Stimulated activated CD8-positive, alpha-beta memory T cell treated with anti-CD3 and anti-CD28 coated beads, Interleukin-12 subunit alpha, Interleukin-12 subunit beta, amount 100 ng/mL, for 24 hours (primary cell): Measurements from ENCODE around the gene SEC14L5.
"Not testable (repeated sequence)": the region's sequence is repeated elsewhere in the genome, so short reads cannot be mapped to it uniquely, and the experiment has no call there.

Experiments
- DNase-seq: peaks from one replicate; pipeline ENCODE4 v3.0.0-alpha.2; 2020; ENCODE audit errors: extremely low read depth

SEC14L5 gene

DNA sequence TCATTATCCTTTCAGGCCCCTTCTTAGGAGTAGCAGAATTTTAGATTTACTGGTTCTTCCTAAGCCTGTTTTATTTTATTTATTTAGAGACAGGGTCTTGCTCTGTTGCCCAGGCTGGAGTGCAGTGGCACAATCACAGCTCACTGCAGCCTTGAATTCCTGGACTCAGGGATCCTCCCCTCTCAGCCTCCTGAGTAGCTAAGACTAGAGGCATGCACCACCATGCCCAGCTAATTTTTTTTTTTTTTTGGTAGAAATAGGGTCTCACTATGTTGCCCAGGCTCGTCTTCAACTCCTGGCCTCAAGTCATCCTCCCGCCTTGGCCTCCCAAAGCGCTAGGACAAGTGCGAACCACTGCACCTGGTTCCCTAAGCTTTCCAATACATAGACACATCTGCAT, 28.5 kb upstream of the SEC14L5 start:
- not testable (repeated sequence) for DNase-seq

- DNase-seq: no peak
Measured at GRCh38 chr16:4931381-4931780, 26.7 kb upstream of the SEC14L5 start.

DNA sequence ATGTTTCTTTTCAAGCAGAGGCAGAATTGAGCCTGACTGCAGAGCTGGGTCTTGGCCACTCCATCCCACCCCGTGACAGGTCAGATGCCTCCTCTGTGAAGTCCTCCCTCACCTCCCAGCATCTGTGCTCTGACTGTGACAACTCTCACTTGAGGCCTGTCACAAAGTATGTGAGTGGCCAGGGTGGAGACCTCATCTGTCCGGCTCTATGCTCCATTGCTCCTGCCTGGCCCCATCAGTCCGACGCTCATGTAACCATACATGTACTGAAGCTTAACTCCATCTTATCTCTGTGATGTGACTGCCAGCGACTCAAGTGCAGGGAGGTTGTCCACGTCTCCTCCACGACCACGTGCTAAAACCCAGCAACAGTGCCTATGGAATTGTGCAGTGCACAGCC, 24.7 kb upstream of the SEC14L5 start:
- no peak for DNase-seq

DNA sequence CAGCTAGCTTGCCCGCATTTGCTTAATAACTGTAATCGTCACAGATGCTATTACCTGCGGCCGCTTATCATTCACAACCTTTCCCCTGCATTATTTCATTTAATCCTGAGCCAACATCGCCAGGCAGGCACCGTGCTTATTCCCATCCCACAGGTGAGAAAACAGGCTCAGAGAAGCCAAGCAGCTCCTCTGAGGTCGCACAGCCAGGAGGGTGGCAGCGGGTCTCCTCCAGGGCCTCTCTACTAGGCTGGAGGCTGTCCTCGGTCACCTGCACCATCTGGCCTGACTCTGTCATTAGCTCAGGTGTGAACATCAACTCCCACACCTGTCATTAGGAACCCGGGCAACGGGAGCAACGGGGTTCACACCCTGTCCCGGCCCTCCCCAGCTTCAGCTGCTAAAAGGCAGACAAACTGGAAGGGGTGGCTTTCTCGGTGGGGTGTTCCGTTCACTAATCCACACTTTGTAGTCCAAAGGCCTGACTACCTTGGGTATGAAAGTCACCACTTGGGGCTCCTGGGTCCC, 24.2 kb upstream of the SEC14L5 start:
- no peak for DNase-seq

DNA sequence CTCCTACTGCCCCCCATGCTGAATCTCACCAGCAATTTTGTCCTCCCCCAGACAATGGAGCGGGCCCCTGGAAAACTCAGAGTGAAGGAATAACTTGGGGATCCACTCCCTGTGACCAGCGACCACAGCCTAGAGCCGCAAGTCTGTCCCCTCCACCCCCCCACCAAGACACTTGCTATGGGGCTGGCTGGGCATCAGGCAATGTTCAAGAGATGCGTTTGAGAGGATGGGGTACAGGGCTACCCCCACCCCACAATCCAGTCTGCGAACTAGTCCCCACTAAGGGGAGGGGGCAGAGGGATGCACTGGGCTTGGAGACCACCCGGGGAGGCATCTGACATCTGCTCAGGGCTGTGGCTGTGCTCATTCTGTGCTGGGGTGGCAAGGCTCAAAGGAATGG, 23.5 kb upstream of the SEC14L5 start:
- DNase-seq: no peak

DNA sequence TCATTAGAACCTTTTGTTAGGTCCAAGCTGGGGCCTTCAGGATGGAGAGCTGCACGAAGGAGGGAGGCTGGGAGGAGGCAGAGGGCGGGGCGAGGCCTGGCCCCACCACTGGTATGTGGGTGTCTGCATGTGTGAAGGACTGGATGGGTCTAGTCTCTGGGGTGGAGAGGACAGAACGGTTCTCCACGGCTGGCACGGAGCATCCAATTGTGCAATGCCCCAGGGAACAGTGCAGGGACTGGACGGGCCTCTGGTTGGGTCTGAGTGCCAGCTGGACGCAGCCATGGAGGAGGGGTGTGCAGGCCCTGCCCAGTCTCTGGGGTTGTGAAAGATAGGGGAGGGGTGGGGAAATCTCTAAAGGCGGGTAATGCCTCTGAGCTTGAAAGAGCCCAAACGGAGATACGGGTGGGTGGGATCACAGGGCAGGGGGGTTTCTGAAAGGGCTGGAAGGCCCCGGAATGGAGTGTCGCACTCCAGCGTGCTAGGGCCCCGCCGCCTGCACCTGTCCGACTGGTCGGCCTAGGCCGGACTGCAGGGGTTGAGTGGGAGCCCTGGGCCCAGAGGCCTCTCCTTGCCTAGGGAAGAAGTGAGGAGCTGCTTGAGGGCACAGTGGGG, 22.8 kb upstream of the SEC14L5 start:
- DNase-seq: no peak

DNA sequence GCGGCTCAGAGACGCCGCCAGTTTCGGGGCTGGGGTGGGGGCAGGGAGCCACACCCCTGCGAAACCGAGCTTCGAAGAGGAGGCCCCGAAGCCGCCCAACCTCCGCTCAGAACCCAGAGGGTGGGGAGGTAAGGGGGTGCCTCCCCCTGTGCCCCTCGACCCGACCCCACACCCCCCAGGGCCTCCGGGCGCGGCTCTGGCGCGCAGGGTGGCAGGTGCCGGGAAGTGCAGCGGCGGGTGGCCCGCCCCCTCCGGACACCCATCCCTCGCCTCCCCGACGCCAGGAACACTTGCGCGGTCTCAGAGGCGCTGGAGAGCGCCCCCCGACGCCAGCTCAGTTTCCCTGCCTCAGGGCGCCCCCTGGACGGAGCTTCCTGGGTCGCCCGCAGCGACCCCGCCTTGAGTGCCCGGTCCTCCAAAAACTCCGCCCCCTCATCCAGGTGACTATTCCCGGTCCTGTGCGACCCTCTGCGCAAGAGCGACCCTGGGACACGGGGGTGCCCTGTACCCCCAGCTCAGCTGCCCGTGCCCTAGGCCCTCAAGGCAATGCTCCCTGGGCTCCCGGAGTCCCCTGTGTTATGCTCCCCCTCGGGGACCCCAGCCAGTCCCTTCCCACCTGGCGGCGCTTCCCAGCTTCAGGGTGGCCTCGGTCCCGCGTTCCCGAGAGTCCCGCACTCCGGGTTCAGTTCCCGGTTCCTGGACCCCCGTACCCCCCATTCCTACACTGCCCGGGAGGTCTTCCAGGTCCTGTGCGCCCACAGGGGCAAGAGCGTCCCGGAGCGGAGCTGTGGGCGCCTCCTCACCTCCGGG, 21.7 kb upstream of the SEC14L5 start:
- no peak for DNase-seq

- no peak for DNase-seq
Measured at GRCh38 chr16:4936991-4937781, 20.9 kb upstream of the SEC14L5 start, which contains the start of gene PPL. Gene PPL, minus strand, starts transcription at chr16:4937148. Its CDS starts 103 bp downstream, at chr16:4937045.

- DNase-seq: no peak
Measured at GRCh38 chr16:4937782-4938682, 20.1 kb upstream of the SEC14L5 start.

DNA sequence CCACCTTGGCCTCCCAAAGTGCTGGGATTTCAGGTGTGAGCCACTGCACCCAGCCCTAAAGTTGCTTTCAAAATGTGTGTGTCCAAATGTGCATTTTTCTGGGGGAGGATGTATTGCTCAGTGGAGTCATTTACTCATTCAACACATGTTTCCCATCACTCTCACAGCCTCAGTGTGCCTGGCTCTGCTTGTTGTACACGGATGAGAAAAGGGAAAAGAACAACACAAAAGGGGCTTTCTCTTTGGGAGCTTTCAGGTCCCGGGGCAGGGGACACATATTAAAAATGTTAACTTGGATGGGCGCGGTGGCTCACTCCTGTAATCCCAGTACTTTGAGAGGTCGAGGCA, 19.5 kb upstream of the SEC14L5 start:
- DNase-seq: no peak

DNA sequence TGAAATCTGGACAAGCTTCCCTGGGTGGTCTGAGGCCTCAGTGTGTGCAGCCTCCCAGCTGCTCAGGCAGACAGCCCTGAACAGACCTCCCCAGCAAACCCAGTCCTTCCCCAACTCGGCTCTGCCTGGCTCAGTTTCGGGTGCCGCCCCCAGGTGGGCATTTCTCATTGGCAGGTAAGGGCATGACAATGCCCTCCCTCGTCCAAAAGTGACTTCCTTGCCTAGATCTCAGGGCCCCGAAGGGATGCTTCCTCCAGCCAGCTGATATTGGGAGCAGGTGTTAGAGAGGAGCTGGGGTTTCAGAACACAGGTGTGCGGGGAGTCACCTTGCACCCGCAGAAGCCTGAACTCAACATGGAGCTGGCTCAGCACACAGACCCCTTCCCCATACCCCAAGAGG, 17.4 kb upstream of the SEC14L5 start:
- no peak for DNase-seq

GRCh38 chr16:4942481-4942880, 15.6 kb upstream of the SEC14L5 start:
- no peak for DNase-seq

DNA sequence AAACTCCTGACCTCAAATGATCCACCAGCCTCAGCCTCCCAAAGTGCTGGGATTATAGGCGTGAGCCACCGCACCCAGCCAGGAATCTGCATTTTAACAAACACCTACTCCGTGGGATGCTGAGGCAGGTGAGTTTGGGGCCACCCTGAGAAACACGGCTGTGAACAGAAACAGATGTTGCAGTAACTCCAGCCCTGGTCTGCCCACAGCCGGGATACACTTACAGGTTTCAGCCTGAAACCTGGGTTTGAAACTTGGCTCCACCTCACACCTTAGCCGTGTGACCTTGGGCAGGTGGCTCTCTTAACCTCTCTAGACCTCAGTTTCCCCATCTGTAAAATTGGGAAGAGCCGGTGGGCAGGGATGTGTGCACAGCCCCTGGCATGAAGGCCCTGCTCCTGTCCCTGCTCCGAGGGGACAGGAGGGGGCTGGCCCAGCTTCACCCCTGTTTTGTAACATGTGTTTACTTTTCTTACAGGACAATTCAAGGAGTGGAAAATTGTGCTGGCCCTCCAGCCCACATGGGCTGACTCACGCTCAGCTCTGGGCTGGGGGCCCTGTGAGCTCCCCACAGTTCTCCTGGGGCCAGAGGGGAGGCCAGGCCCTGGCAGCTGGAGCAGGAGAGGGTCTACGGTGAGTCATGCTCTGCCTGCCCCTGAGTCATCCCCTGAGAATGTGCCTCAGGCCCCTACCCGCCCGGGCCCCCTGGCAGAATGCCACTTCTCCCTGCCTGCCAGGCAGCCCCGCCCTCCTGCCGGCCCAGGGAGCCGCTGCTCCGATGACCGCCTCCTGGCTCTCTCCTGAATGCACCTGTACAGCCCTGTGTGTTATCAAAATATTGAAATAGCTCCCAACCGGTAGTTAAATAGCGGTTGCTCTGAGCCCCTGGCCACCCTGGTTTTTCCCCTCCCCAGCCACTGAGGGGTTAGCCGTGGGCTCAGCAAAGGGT, 13.5 kb upstream of the SEC14L5 start:
- DNase-seq: no peak

DNA sequence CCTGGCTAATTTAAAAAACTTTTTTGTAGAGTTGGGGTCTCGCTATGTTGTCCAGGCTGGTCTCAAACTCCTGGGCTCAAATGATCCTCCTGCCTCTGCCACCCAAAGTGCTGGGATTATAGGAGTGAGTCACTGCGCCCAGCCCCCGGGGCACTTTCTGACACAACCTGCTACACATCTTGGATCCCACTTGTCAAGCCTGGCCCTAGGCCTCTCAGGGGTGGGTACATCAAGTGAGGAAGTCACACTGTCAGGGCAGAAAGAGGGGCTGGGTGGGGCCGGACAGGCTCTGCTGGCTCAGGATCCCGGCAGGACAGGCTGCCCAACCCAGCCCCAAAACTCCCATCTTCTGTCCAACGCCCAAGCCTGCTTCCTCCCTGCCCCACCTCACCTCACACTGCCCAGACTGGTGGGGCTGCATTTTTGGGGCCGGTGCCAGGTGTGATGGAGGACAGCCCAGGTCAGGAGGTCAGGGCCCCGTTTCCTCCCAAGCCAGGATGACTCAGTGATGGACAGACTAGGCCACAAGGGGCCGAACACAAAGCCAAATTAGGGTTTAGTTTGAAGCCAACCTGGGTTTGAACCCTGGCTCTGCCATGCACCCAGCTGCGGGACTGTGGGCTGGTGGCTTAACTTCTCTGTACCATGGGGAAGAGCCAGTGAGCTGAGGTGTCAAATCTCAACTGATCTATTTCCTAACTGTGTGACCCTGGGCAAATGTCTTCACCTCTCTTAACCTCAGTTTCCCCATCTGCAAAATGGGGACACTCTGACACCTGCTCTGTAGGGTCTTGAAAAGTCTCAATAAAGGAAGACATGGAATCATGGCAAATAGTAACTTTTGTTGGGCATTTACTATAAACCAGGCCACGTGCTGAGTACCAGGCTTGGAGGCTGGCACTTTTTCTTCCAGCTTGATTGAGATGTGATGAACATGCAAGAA, 12.3 kb upstream of the SEC14L5 start:
- DNase-seq: no peak

- no peak for DNase-seq
Measured at GRCh38 chr16:4946917-4947316, 11.2 kb upstream of the SEC14L5 start.

GRCh38 chr16:4947722-4948503, 10.2 kb upstream of the SEC14L5 start:
- no peak for DNase-seq

DNA sequence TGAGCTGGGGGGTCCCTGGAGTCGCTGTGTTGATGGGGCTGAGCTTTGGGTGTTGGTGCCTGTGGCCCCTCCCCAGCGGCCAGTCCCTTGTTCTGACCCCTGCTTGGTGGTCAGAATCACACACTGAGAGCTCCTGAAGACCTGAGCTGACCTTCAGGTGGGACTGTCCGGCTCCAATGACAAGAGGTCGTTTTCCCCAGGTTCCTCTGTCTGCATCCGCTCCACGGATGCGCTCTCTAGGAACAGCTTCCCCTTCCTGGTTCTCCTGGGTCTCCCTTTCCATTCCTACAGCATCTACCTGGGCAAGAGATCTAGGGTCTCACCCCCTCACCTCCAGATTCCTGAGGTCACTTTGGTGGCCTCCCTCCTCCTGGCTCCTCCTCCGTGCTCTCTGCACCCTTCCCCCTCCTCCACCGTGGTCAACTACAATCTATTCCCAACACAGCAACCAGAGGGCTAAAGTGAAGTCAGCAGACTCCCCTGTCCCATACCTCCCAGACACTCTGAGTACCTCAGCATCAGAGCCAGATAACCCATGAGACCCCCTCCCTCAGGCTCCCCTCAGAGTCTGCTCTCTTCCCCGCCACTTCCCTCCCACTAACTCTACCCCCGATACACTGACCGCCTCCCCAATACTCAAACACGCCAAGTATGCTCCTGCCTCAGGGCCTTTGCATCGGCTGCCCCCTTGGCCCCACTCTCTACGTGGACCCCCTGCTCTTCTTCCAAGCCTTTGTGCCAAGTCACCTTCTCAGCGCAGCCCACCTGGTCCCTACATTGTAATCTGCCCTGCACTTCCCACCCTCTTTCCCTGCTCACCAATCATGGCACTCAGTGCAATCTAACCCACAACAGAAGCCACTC, 9.0 kb upstream of the SEC14L5 start:
- DNase-seq: no peak
